SK-N-SH (cell line): ENCODE results near the gene LRRC19. TPM values are rescaled to one million over a fixed set of nuclear protein-coding genes. Genes with fewer than 3 reads are reported as not detected.

Source experiments
- CTCF ChIA-PET: fragments of 300-600, 350-600 bp; formaldehyde crosslinking; extraction: SDS; loops from one replicate; lab custom pipeline; 2021; lab: Yijun Ruan, JAX
- POLR2A ChIA-PET: fragments of 350-600 bp; sonication (Branson Sonifier 250); formaldehyde crosslinking; extraction: SDS; loops from one replicate; lab custom pipeline; 2020; ENCODE audit warnings: antibody characterized with exemption, inconsistent platforms; lab: Yijun Ruan, JAX
- DNase-seq: peaks from one replicate; pipeline ENCODE4 v3.0.0; 2012
- H2AFZ ChIP-seq: fragments of 200-600 bp; sonication (generic); 2 replicates; pipeline ENCODE4 v1.8.1; 2016; ENCODE audit warnings: antibody characterized with exemption, mild to moderate bottlenecking, low read depth
- H3F3A ChIP-seq: fragments of 200-600 bp; sonication (generic); replicated peaks from 2 replicates; pipeline ENCODE3; 2016; ENCODE audit warnings: antibody characterized with exemption, mild to moderate bottlenecking; ENCODE audit not compliant: insufficient read depth
- H3K27ac ChIP-seq, 2 experiments: fragments of 200-500 bp in 1 of 2; fragments of 200-600 bp in 1 of 2; sonication (Bioruptor generic) in 1 of 2; sonication (generic), shearing (Covaris generic) in 1 of 2; 2 replicates each; pipeline versions ENCODE4 v1.5.1 to v1.6.1; 2014 to 2016; ENCODE audit warnings: low read depth in 2 of 2, inconsistent platforms in 1 of 2, low read length in 1 of 2, mild to moderate bottlenecking in 1 of 2, mixed read lengths in 1 of 2
- H3K27me3 ChIP-seq: fragments of 200-600 bp; sonication (generic), shearing (Covaris generic); 2 replicates; pipeline ENCODE4 v1.6.1; 2016; ENCODE audit warnings: mixed run types; ENCODE audit not compliant: insufficient read depth
- H3K36me3 ChIP-seq, 2 experiments: fragments of 200-500 bp in 1 of 2; fragments of 200-600 bp in 1 of 2; sonication (Bioruptor generic) in 1 of 2; sonication (generic) in 1 of 2; replicated peaks in 1 of 2; 2 replicates each; pipeline versions ENCODE3 to v1.5.1; 2014 to 2016; ENCODE audit warnings: low read length in 1 of 2, mild to moderate bottlenecking in 1 of 2; ENCODE audit not compliant: insufficient read depth in 2 of 2, control insufficient read depth in 1 of 2
- H3K4me1 ChIP-seq, 2 experiments: fragments of 200-500 bp in 1 of 2; fragments of 200-600 bp in 1 of 2; sonication (Bioruptor generic) in 1 of 2; sonication (generic), shearing (Covaris generic) in 1 of 2; 2 replicates each; pipeline versions ENCODE4 v1.5.1 to v1.6.1; 2014 to 2016; ENCODE audit warnings: low read depth in 1 of 2, low read length in 1 of 2, mixed run types in 1 of 2; ENCODE audit not compliant: insufficient read depth in 2 of 2, control insufficient read depth in 1 of 2
- H3K4me2 ChIP-seq: fragments of 200-600 bp; sonication (generic), shearing (Covaris generic); 2 replicates; pipeline ENCODE4 v1.6.1; 2017; ENCODE audit warnings: mixed run types
- H3K4me3 ChIP-seq, 2 experiments: fragments of 200-500 bp in 1 of 2; fragments of 200-600 bp in 1 of 2; sonication (Bioruptor generic) in 1 of 2; sonication (generic), shearing (Covaris generic) in 1 of 2; 2 replicates each; pipeline versions ENCODE4 v1.5.1 to v1.8.1; 2014 to 2016; ENCODE audit warnings: low read depth in 2 of 2, inconsistent platforms in 1 of 2, low read length in 1 of 2, mild to moderate bottlenecking in 1 of 2, mixed read lengths in 1 of 2, moderate library complexity in 1 of 2
- H3K79me2 ChIP-seq: fragments of 200-600 bp; sonication (generic); 2 replicates; pipeline ENCODE4 v1.8.1; 2017; ENCODE audit warnings: mild to moderate bottlenecking; ENCODE audit not compliant: insufficient read depth
- H3K9ac ChIP-seq: fragments of 200-600 bp; sonication (generic); 2 replicates; pipeline ENCODE4 v1.6.1; 2017; ENCODE audit warnings: mixed run types
- H3K9me2 ChIP-seq: fragments of 200-600 bp; sonication (generic); 2 replicates; pipeline ENCODE4 v1.6.1; 2017; ENCODE audit warnings: mixed run types
- H3K9me3 ChIP-seq: fragments of 200-600 bp; sonication (generic); 2 replicates; pipeline ENCODE4 v1.6.1; 2017; ENCODE audit warnings: mixed run types, mild to moderate bottlenecking, moderate library complexity
- H4K20me1 ChIP-seq: fragments of 200-600 bp; sonication (generic); 2 replicates; pipeline ENCODE4 v1.6.1; 2017; ENCODE audit warnings: mild to moderate bottlenecking, mixed run types; ENCODE audit not compliant: insufficient read depth
- CHD2 ChIP-seq: fragments of 150-350 bp; IDR thresholded peaks from 2 replicates; pipeline ENCODE4 v1.6.1; 2018; ENCODE audit warnings: low read length; ENCODE audit not compliant: partially characterized antibody
- ELF1 ChIP-seq: IDR thresholded peaks from 2 replicates; pipeline ENCODE4 v1.4.0; 2012
- RFX5 ChIP-seq: IDR thresholded peaks from 2 replicates; pipeline ENCODE4 v1.6.1; 2012; ENCODE audit warnings: mild to moderate bottlenecking, improper control_type of control experiment, low read length
- RXRA ChIP-seq: IDR thresholded peaks from 2 replicates; pipeline ENCODE4 v1.4.0; 2012; ENCODE audit warnings: low read depth, mild to moderate bottlenecking, borderline replicate concordance
- SMC3 ChIP-seq: IDR thresholded peaks from 2 replicates; pipeline ENCODE4 v1.6.1; 2012; ENCODE audit warnings: low read depth, low read length, improper control_type of control experiment
- TAF1 ChIP-seq: IDR thresholded peaks from 2 replicates; pipeline ENCODE4 v1.6.1; 2012; ENCODE audit warnings: low read depth, mild to moderate bottlenecking, low read length, moderate library complexity, borderline replicate concordance
- TEAD4 ChIP-seq: IDR thresholded peaks from 2 replicates; pipeline ENCODE4 v1.4.0; 2012; ENCODE audit warnings: mild to moderate bottlenecking, borderline replicate concordance; ENCODE audit not compliant: insufficient read depth
- USF2 ChIP-seq: fragments of 150-350 bp; IDR thresholded peaks from 2 replicates; pipeline ENCODE4 v1.6.1; 2017; ENCODE audit warnings: antibody characterized with exemption, low read length, low read depth, borderline replicate concordance
- YY1 ChIP-seq: IDR thresholded peaks from 2 replicates; pipeline ENCODE4 v1.4.0; 2012; ENCODE audit warnings: low read depth, mild to moderate bottlenecking
- WGBS: methylation state at CpG from one replicate; pipeline ENCODE4 v1.1.6; 2017; ENCODE audit warnings: low lambda C conversion rate; 5-methylcytosine and 5-hydroxymethylcytosine counted together
- polyA plus RNA-seq, 3 experiments: library from polyadenylated mRNA; depleted of rRNA; stranded (reverse); fragments of >200 nt; gene quantifications; 2 replicates each; pipeline ENCODE4 v1.2.3, GENCODE V29; 2012

The LRRC19 gene
- polyA plus RNA-seq, 1 of the 3 experiments (the other 2 are of a cell fraction) = not detected

GRCh38 chr9:27047136-27047535 lies 41.7 kb upstream of the LRRC19 start:
- ChIA-PET POLR2A (no interaction called here), CTCF (no interaction called here)
- Histone ChIP-seq H3K9ac (no peak overlapping the region), H3F3A (no peaks in the 10 kb centered on the region), H3K4me2 (no peak overlapping the region), H3K4me3 (no peak overlapping the region), H3K4me1 (no peaks in the 10 kb centered on the region), H4K20me1 (no peaks in the 10 kb centered on the region), H2AFZ (no peak overlapping the region)
- no peak for DNase-seq
- TF ChIP-seq ELF1 = no peak
- TF ChIP-seq, all 33 proteins: peak for 0
- WGBS = 86% methylated on average over 4 of the region's 4 CpGs
- Histone ChIP-seq H3K36me3 (peaks cover 8 to 33% of the 10 kb centered on the region in 2 experiments), H3K79me2 (no peaks in the 10 kb centered on the region), H3K27me3 (no peaks in the 10 kb centered on the region), H3K9me2 (no peaks in the 10 kb centered on the region), H3K27ac (no peak overlapping the region), H3K9me3 (no peaks in the 10 kb centered on the region)

GRCh38 chr9:27043176-27043575 lies 37.7 kb upstream of the LRRC19 start:
- Histone ChIP-seq H3K9ac (no peak overlapping the region), H3K4me1 (no peaks in the 10 kb centered on the region), H3K9me2 (no peaks in the 10 kb centered on the region), H3K36me3 (peaks cover 8 to 22% of the 10 kb centered on the region in 2 experiments), H3F3A (no peaks in the 10 kb centered on the region), H3K27me3 (no peaks in the 10 kb centered on the region), H3K9me3 (no peaks in the 10 kb centered on the region)
- WGBS = 95% methylated on average over 2 of the region's 2 CpGs
- POLR2A ChIA-PET = no interaction called here
- TF ChIP-seq RFX5 = no peak
- TF ChIP-seq RXRA = no peak
- TF ChIP-seq, all 33 proteins: peak for 0
- Histone ChIP-seq H4K20me1 (no peaks in the 10 kb centered on the region), H3K4me3 (no peak overlapping the region), H3K27ac (no peak overlapping the region), H2AFZ (no peak overlapping the region), H3K79me2 (no peaks in the 10 kb centered on the region), H3K4me2 (no peak overlapping the region)
- DNase-seq = no peak
- CTCF ChIA-PET = interaction anchor here (1.0 kb wide), 1 partner anchor 13 kb away, joined by 3 read pairs; no protein-coding TSS in a partner anchor

- ChIA-PET POLR2A (no interaction called here), CTCF (interaction anchor here (1.0 kb wide), 1 partner anchor 12 kb away, joined by 3 read pairs; no protein-coding TSS in a partner anchor)
- H3K79me2 ChIP-seq = no peaks in the 10 kb centered on the region
- H2AFZ ChIP-seq = no peak overlapping the region
- H3K36me3 ChIP-seq = peaks cover 8 to 15% of the 10 kb centered on the region in 2 experiments
- no peaks in the 10 kb centered on the region for H4K20me1 ChIP-seq
- H3K27me3 ChIP-seq = no peaks in the 10 kb centered on the region
- H3K9me2 ChIP-seq = no peaks in the 10 kb centered on the region
- no peaks in the 10 kb centered on the region for H3F3A ChIP-seq
- no peak overlapping the region for H3K4me2 ChIP-seq
- no peak overlapping the region for H3K9ac ChIP-seq
- no peaks in the 10 kb centered on the region for H3K4me1 ChIP-seq
- WGBS = 59% methylated on average over 1 of the region's 1 CpG
- no peaks in the 10 kb centered on the region for H3K9me3 ChIP-seq
- no peak for DNase-seq
- no peak overlapping the region for H3K4me3 ChIP-seq
- H3K27ac ChIP-seq = no peak overlapping the region
- no peak for TF ChIP-seq TEAD4
- TF ChIP-seq TAF1 = no peak
- TF ChIP-seq USF2 = no peak
- TF ChIP-seq YY1 = no peak
- no peak for TF ChIP-seq CHD2
- no peak for TF ChIP-seq SMC3
These were observed 37.0 kb upstream of the LRRC19 start for GRCh38 chr9:27042476-27042875.
